ENCODE measurements around the gene INPP5A.

The INPP5A gene

DNA sequence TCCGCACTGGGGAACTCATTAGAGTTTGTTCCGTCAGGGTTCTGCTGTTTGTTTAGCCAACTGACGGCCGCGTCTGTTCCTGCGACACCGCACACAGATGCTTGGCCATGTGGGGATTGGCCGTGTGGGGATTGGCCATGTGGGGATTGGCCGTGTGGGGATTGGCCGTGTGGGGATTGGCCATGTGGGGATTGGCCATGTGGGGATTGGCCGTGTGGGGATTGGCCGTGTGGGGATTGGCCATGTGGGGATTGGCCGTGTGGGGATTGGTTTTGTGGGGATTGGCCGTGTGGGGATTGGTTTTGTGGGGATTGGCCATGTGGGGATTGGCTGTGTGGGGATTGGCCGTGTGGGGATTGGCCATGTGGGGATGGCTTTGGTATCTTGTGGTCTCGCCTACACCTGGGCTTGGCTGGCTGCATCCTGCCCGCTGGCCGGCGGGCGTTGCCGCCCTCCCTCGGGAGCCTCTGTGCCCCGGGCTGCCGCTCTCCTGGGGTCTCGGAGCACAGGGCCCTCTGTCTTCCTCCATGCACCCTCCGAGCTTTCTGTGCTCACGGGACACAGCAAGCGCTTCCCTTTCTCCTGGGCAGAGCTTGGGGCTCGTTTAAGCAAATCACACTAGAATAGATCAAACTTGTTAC is 185.9 kb downstream of the INPP5A start:
- TF ChIP-seq, protein P1, sequence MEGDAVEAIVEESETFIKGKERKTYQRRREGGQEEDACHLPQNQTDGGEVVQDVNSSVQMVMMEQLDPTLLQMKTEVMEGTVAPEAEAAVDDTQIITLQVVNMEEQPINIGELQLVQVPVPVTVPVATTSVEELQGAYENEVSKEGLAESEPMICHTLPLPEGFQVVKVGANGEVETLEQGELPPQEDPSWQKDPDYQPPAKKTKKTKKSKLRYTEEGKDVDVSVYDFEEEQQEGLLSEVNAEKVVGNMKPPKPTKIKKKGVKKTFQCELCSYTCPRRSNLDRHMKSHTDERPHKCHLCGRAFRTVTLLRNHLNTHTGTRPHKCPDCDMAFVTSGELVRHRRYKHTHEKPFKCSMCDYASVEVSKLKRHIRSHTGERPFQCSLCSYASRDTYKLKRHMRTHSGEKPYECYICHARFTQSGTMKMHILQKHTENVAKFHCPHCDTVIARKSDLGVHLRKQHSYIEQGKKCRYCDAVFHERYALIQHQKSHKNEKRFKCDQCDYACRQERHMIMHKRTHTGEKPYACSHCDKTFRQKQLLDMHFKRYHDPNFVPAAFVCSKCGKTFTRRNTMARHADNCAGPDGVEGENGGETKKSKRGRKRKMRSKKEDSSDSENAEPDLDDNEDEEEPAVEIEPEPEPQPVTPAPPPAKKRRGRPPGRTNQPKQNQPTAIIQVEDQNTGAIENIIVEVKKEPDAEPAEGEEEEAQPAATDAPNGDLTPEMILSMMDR (conservative IDR thresholded peaks at IDR 0.05) = no peak
- no peak overlapping the region for H3K27ac ChIP-seq

DNA sequence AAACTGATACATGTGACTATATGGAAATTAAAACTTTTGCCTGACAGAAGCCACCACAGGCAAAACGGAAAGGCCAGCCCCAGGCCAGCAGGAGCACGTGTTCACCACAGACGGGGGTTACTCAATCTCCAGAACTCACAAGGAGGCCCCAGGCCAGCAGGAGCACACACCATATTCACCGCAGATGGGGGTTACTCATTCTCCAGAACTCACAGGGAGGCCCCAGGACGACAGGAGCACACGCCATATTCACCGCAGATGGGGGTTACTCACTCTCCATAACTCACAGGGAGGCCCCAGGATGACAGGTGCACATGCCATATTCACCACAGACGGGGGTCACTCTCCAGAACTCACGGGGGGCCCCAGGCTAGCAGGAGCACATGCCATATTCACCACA is 186.9 kb downstream of the INPP5A start:
- TF ChIP-seq, protein P1 (conservative IDR thresholded peaks at IDR 0.05) = no peak
- no peak overlapping the region for H3K27ac ChIP-seq

DNA sequence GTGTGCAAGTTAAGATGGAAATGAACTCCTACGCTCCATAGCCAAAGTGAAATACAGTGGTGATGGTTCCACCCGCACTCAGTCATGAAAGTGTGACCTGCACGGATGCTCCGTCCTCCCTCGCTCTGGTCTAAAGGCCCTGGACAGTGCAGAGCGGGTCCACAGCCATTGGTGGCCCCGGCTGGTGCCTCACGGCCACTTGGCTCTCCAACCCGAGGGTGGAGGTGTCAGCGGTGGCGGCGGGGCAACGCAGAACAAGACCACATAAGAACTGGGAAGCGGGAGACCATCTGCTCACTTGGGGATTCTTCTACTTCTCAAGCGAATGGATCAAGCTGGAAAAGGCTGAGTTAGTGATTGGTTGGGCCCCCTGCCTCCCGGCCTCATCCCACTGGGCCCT is 187.6 kb downstream of the INPP5A start:
- H3K27ac ChIP-seq = no peak overlapping the region
- TF ChIP-seq, protein P1 (conservative IDR thresholded peaks at IDR 0.05) = no peak

DNA sequence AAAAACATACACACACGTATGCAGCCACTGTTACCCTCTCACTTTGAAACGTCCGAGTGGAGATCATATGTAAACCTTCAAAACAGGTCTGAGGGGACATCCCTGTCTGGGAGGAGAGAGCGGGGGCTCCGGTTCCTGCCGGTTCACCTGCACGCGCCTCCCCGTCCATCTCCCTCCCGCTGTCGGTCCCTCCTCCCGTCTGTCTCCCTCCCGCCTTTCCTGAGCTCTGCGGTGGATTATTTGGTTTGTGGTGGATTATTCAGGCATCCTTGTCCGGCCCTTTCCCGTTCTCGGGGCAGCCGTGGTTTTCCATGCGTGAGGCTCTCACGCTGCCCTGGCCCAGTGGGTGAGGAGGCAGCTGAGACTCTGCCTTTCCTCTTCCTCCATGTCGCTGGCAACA is 188.6 kb downstream of the INPP5A start:
- H3K27ac ChIP-seq = no peak overlapping the region
- TF ChIP-seq, protein P1 (conservative IDR thresholded peaks at IDR 0.05) = no peak

DNA sequence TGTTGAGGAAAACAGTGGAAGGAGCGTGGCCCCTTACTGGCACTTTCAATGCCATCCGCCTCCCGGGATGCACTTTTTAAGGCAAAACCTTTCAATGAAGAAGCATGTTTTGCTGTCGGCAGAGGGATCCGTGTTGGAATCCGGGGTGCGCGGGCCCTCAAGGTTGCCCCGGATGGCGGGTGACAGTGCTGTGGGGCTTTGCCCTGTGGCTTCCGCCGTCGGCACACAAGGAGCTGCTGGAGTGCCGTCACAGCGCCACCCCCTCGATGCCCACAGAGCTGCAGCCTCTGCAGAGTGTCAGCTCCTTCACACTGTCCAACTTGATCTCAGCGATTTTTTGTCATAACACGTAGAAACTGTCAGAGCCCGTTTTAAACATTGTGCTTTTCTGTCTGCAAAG is 189.4 kb downstream of the INPP5A start:
- no peak overlapping the region for H3K27ac ChIP-seq
- TF ChIP-seq, protein P1 (conservative IDR thresholded peaks at IDR 0.05) = no peak

DNA sequence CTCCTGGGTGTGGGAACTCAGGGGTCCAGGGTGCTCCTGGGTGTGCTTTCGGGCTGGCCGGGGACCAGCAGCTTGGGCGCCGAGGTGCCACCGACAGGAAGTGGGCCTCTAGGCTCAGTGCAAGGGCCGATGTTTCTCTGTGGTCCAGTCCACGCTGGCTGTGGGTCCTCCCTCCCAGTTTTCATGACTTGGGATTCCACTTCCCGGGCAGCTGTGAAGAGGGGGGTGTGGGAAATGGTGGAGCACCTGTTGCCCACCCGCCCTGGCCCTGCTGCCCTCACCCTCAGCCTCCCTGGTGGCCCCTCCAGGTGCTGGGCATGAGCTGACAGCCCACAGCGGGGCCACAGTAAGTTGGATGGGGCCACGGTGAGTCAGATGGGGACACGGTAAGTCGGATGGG is 189.8 kb downstream of the INPP5A start:
- TF ChIP-seq, protein P1 (conservative IDR thresholded peaks at IDR 0.05) = no peak
- H3K27ac ChIP-seq = no peak overlapping the region

DNA sequence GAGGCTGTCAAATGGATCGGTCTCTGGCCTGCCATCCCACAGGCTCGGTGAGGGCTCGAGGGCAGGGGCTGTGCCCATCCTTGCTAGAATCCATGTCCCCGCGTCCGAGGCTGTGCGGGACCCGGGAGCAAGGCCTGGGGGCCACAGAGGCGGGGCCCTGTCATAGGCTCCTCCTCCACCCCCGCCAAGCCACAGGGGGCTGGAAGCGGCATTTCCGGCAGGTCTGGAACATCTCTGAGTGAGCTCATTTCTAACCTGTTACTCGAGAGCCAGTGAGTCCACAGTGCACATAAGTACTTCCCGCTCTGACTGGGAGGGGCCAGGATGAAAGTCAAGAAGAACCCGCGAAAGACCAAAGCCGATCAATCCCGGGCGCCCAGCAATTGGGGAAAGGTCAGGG is 190.7 kb downstream of the INPP5A start:
- TF ChIP-seq, protein P1 (conservative IDR thresholded peaks at IDR 0.05) = no peak
- no peak overlapping the region for H3K27ac ChIP-seq

All from VCaP (cell line).